Renal pelvis (tissue), 4 donors: ENCODE data around the gene GAS5. TPM values are rescaled to one million over a fixed set of nuclear protein-coding genes. Genes with fewer than 3 reads are reported as not detected.
"Not testable (repeated sequence)": the region's sequence is repeated elsewhere in the genome, so short reads cannot be mapped to it uniquely, and the experiment has no call there.

Experiments
- DNase-seq: peaks from one replicate; pipeline ENCODE4 v3.0.0-alpha.2; 2013
- polyA plus RNA-seq, 3 donors: library from polyadenylated mRNA; unstranded; fragments of 120-200 nt; gene quantifications; one replicate each; pipeline ENCODE4 v1.2.1, GENCODE V29; 2013; ENCODE audit not compliant: insufficient read length in 3 of 3

GAS5 gene
- polyA plus RNA-seq, 3 donors, result 514 to 715 (median 568) TPM

GRCh38 chr1:173860065-173860464 is 7.7 kb downstream of the GAS5 start:
- no peak for DNase-seq

- not testable (repeated sequence) for DNase-seq
Measured at GRCh38 chr1:173859547-173859946, 8.2 kb downstream of the GAS5 start.

DNA sequence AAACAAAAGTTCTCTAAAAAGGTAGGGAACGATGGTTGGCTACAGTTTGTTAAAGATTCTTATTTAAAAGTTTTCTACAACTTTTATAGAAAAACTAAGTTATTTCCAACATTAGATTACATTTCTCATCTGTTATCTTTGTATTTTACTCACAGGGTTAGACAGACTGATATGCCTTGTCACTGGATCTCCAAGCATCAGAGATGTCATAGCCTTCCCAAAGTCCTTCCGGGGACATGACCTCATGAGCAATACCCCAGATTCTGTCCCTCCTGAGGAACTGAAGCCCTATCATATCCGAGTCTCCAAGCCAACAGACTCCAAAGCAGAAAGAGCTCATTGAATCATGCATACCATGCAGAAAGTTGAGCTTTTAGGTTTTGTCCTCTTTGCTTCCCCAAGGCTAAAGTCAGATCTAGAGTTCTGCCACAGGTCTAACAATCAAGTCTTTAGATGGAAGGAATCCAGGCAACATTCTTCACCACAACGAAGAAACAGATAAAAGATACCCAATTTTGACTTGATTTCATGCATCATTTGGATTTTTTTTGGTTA is 10.3 kb downstream of the GAS5 start:
- DNase-seq, result no peak

- no peak for DNase-seq
Measured at GRCh38 chr1:173856903-173857302, 10.9 kb downstream of the GAS5 start.

GRCh38 chr1:173856014-173856413 is 11.8 kb downstream of the GAS5 start:
- DNase-seq, result no peak

GRCh38 chr1:173853074-173853473 is 14.7 kb downstream of the GAS5 start:
- DNase-seq, result no peak

DNA sequence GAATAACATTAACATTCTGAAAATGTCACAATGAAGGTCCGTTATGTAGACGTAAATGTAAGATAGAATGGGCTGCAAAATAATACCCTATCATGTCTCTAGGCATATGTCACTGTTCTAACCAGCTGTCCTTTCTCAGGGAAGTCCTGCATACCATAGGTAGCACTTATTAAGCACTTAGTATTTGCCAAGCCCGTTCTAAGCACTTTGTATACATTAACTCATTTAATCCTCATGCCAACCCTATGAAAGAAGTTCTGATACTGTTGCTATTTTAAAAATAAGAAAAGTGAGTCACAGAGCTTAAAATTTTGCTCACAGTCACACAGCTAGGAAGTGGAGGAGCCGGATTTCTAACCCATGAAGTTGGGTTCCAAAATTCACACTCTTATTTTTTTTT is 15.7 kb downstream of the GAS5 start:
- no peak for DNase-seq

GRCh38 chr1:173832748-173833147 is 35.0 kb downstream of the GAS5 start:
- no peak for DNase-seq

GRCh38 chr1:173827611-173828010 is 40.2 kb downstream of the GAS5 start:
- DNase-seq, result no peak

DNA sequence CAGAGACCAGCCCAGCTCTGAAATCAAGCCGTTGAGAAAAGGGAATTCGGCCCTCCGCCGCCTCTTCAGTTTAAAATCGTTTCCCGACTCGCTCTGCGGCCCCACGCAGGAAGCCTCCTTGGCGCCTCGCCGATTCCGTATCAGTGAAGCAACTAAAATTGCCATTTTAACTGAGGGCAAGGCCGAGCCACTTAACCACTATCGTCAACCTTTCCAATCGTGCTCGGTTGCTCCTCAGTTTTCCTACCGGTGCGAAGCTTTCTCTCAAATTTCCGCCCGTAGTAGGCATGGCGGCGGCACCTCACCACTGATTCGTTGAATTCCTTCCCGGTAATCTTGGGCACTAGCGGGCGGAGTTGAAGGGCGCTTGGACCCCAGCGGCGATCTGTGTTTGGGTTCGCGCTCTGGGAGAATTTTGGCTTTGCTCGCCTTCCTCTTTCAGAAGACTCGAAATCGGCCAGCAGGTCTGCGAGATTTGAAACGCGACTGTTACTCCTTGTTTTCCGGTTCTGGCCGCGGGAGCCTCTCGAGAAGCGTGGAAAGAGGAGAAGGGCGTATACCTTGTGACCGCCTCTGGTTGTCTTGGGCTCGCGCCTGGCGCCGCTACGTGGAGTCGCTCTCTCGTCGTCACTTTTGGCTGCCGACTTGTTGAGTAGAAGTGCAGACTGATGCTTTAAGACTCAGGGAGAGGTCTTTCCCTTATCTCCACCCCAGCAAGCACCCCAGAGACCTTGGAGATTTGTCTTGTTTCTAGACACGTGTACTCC is 43.3 kb downstream of the GAS5 start, which contains the start of the genes CENPL and DARS2:
Gene CENPL (minus strand): TSS at position 569 of the 767 bp plus-strand sequence. CDS start 13,584 bp downstream, outside the sequence.
Gene DARS2 (plus strand): TSS at position 359 of the 767 bp plus-strand sequence. CDS start 557 bp downstream, outside the sequence.
- DNase-seq, result peak; percentile 98

DNA sequence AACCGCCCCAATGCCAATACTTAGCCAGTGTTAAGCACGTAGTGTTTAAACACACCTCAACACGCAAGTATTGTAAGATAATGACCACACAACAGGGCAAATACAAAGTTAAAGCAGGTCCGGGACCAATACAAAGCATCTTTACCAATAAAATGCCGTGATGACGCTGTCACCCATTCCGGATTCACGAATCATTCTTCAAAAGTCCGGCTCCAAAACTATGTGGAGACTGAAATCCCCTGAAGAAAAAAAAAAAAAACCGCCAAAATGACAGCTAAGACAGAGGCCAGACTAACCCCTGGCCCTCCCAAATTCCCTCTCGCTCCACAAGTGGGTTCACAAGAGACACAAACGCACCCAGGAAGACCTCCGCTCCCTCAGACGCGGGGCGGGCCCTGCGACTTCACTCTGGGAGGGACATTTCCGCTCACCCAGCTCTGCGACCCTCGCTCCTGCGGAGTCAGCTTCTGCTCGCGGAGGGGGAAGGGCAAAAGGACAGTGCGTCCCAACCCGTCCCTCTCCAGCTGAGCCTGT is 43.9 kb downstream of the GAS5 start:
- no peak for DNase-seq

DNA sequence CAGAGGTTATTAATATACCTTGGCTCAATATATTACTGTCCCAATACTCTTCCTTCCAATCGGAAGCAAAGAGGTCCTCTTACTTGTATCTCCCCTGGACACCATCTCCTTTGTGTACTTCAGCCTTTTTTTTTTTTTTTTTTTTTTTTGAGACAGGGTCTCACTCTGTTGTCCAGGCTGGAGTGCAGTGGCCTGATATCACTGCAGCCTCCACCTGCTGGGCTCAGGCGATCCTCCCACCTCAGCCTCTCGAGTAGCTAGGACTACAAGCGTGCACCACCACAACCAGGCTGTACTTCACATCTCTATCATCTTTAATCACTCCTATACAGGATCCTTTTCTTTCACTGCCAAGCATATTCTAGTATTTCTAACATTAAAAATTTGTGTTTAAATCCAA is 46.1 kb downstream of the GAS5 start:
- DNase-seq, result no peak

GRCh38 chr1:173818459-173818858 is 49.3 kb downstream of the GAS5 start:
- no peak for DNase-seq

Other genes with a start within 250 kb of the GAS5 start
- gene TEX50, start 232.7 kb downstream of the GAS5 start, polyA plus RNA-seq, result not detected
- 1 to 10 TPM; 4.2 to 5.8 (median 4.4) TPM for gene ANKRD45, start 198.1 kb downstream of the GAS5 start, polyA plus RNA-seq
- 10 to 100 TPM; 20.4 to 21.5 (median 21.3) TPM for gene KLHL20, start 153.0 kb downstream of the GAS5 start, polyA plus RNA-seq
- gene DARS2, start 43.3 kb downstream of the GAS5 start, polyA plus RNA-seq, result 10 to 100 TPM; 23.5 to 27.4 (median 27.2) TPM
- 10 to 100 TPM in 2 of 3 donors, 1 to 10 TPM in 1; 9.9 to 12.6 (median 11.3) TPM for gene CENPL, start 43.1 kb downstream of the GAS5 start, polyA plus RNA-seq
- 10 to 100 TPM in 2 of 3 donors, 1 to 10 TPM in 1; 6.2 to 13.7 (median 13.2) TPM for gene ZBTB37, start 391 bp upstream of the GAS5 start, polyA plus RNA-seq
- gene SERPINC1, start 49.3 kb upstream of the GAS5 start, polyA plus RNA-seq, result under 1 TPM in 2 of 3 donors, not detected in 1; 0.75 to 0.84 TPM
- 10 to 100 TPM; 10.8 to 15.3 (median 13.5) TPM for gene RC3H1, start 154.4 kb upstream of the GAS5 start, polyA plus RNA-seq